Liver (tissue), 9 donors: ENCODE measurements around the gene LRRC15. TPM values are rescaled to one million over a fixed set of nuclear protein-coding genes. Genes with fewer than 3 reads are reported as not detected.

ENCODE experiments used
- DNase-seq: peaks from one replicate; pipeline ENCODE4 v3.0.0-alpha.2; 2017; ENCODE audit warnings: low spot score
- H3K27ac ChIP-seq, 2 donors: one replicate each; pipeline ENCODE4 v1.7.0; 2013; ENCODE audit warnings: inconsistent platforms in 2 of 2, low read length in 2 of 2, control low read depth in 1 of 2, low read depth in 1 of 2, mild to moderate bottlenecking in 1 of 2
- H3K27me3 ChIP-seq, 4 donors: one replicate each; pipeline versions ENCODE4 v1.6.1 to v1.7.0; 2013; ENCODE audit warnings: low read length in 3 of 4, inconsistent platforms in 1 of 4, mild to moderate bottlenecking in 1 of 4, moderate library complexity in 1 of 4; ENCODE audit not compliant: control insufficient read depth in 4 of 4, insufficient read depth in 4 of 4
- H3K36me3 ChIP-seq, 4 donors: one replicate each; pipeline versions ENCODE4 v1.6.1 to v1.7.0; 2013; ENCODE audit warnings: low read length in 3 of 4, mild to moderate bottlenecking in 3 of 4, low read depth in 1 of 4, moderate library complexity in 1 of 4; ENCODE audit not compliant: control insufficient read depth in 4 of 4, insufficient read depth in 3 of 4
- H3K4me1 ChIP-seq, 4 donors: one replicate each; pipeline versions ENCODE4 v1.6.1 to v1.7.0; 2013; ENCODE audit warnings: low read length in 3 of 4, mild to moderate bottlenecking in 3 of 4, moderate library complexity in 1 of 4; ENCODE audit not compliant: control insufficient read depth in 4 of 4, insufficient read depth in 4 of 4
- H3K4me3 ChIP-seq, 3 donors: one replicate each; pipeline versions ENCODE4 v1.6.1 to v1.7.0; 2013; ENCODE audit warnings: low read length in 3 of 3, control low read depth in 1 of 3, low read depth in 1 of 3, mild to moderate bottlenecking in 1 of 3
- H3K9ac ChIP-seq, 2 donors: one replicate each; pipeline ENCODE4 v1.7.0; 2013; ENCODE audit warnings: low read length in 2 of 2, mild to moderate bottlenecking in 2 of 2, moderate library complexity in 2 of 2, control low read depth in 1 of 2, low read depth in 1 of 2
- H3K9me3 ChIP-seq, 4 donors: one replicate each; pipeline versions ENCODE4 v1.6.1 to v1.7.0; 2013; ENCODE audit warnings: low read length in 3 of 4; ENCODE audit not compliant: control insufficient read depth in 4 of 4
- ATF3 ChIP-seq: IDR thresholded peaks from 2 replicates; pipeline ENCODE4 v1.6.1; 2016; ENCODE audit warnings: antibody characterized with exemption
- EGR1 ChIP-seq, 2 donors: IDR thresholded peaks; 2 replicates each; pipeline ENCODE4 v1.6.1; 2016 to 2018; ENCODE audit warnings: antibody characterized with exemption in 2 of 2, low read depth in 2 of 2
- FOXA1 ChIP-seq: IDR thresholded peaks from 2 replicates; pipeline ENCODE4 v1.6.1; 2016; ENCODE audit warnings: antibody characterized with exemption
- FOXA2 ChIP-seq: IDR thresholded peaks from 2 replicates; pipeline ENCODE4 v1.6.1; 2016; ENCODE audit warnings: antibody characterized with exemption
- GABPA ChIP-seq, 2 donors: IDR thresholded peaks in 1 of 2; conservative IDR thresholded peaks in 1 of 2; 2 replicates each; pipeline ENCODE4 v1.6.1; 2016; ENCODE audit warnings: antibody characterized with exemption in 2 of 2, mild to moderate bottlenecking in 1 of 2, moderate library complexity in 1 of 2
- HNF4A ChIP-seq, 2 donors: conservative IDR thresholded peaks; 2 replicates each; pipeline ENCODE4 v1.6.1; 2016; ENCODE audit warnings: antibody characterized with exemption in 2 of 2, mild to moderate bottlenecking in 2 of 2
- HNF4G ChIP-seq: IDR thresholded peaks from 2 replicates; pipeline ENCODE4 v1.6.1; 2016; ENCODE audit warnings: antibody characterized with exemption
- JUND ChIP-seq, 2 donors: IDR thresholded peaks; 2 replicates each; pipeline ENCODE4 v1.6.1; 2016; ENCODE audit warnings: antibody characterized with exemption in 2 of 2
- MAX ChIP-seq: IDR thresholded peaks from 2 replicates; pipeline ENCODE4 v1.6.1; 2016; ENCODE audit warnings: antibody characterized with exemption
- RAD21 ChIP-seq, 2 donors: IDR thresholded peaks; 2 replicates each; pipeline ENCODE4 v1.6.1; 2016; ENCODE audit warnings: antibody characterized with exemption in 2 of 2, mild to moderate bottlenecking in 2 of 2
- RXRA ChIP-seq, 2 donors: IDR thresholded peaks; 2 replicates each; pipeline ENCODE4 v1.6.1; 2017 to 2018; ENCODE audit warnings: antibody characterized with exemption in 2 of 2, mild to moderate bottlenecking in 1 of 2
- SP1 ChIP-seq: IDR thresholded peaks from 2 replicates; pipeline ENCODE4 v1.6.1; 2018; ENCODE audit warnings: antibody characterized with exemption, mild to moderate bottlenecking
- YY1 ChIP-seq: IDR thresholded peaks from 2 replicates; pipeline ENCODE4 v1.6.1; 2016; ENCODE audit warnings: antibody characterized with exemption, mild to moderate bottlenecking
- ZBTB33 ChIP-seq: IDR thresholded peaks from 2 replicates; pipeline ENCODE4 v1.6.1; 2016; ENCODE audit warnings: antibody characterized with exemption
- WGBS: extraction: QIAGEN DNeasy Blood & Tissue Kit; methylation state at CpG from one replicate; pipeline ENCODE4 v1.1.7; 2013; 5-methylcytosine and 5-hydroxymethylcytosine counted together
- polyA plus RNA-seq, 2 donors: library from polyadenylated mRNA; stranded (reverse) in 1 of 2; unstranded in 1 of 2; fragments of 200-250 nt in 1 of 2; fragments of >200 nt in 1 of 2; fragmentation: Nextera tagmentation in 1 of 2; extraction: Ambion mirVana in 1 of 2; gene quantifications; one replicate each; pipeline versions ENCODE4 v1.2.1 to v1.2.3, GENCODE V29; 2013 to 2015
- total RNA-seq, 2 donors: library from RNA; depleted of rRNA; stranded (reverse); fragments of >200 nt; gene quantifications; one replicate each; pipeline ENCODE4 v1.2.3, GENCODE V29; 2014
- TF ChIP-seq, protein P1 (sequence below): fragments of 150-350 bp; IDR thresholded peaks from 2 replicates; pipeline ENCODE4 v1.5.1; 2017; ENCODE audit warnings: improper control_type of control experiment, low read depth, low read length; ENCODE audit not compliant: missing input control
- TF ChIP-seq, protein P2 (sequence below): IDR thresholded peaks from 2 replicates; pipeline ENCODE4 v1.6.1; 2016; ENCODE audit warnings: antibody characterized with exemption, mild to moderate bottlenecking
- donor health status: healthy.
- donor health status: healthy.
- donor health status: healthy.
- donor health status: healthy.
- donor health status: healthy.

The LRRC15 gene
- total and polyA plus RNA-seq, 4 donors, result 0.03 to 0.08 (median 0.05) TPM; not detected in 1

GRCh38 chr3:194351952-194352536 lies 17.5 kb downstream of the LRRC15 start:
- Histone ChIP-seq H3K4me3 (peak overlapping the region in 1 of 3 donors; percentile 89), H3K9ac (no peak overlapping the region), H3K36me3 (peaks cover 0 to 2% (median 0%) of the 10 kb centered on the region in 4 donors), H3K27ac (no peak overlapping the region), H3K9me3 (no peaks in the 10 kb centered on the region), H3K27me3 (no peaks in the 10 kb centered on the region), H3K4me1 (peaks cover 0 to 14% (median 5%) of the 10 kb centered on the region in 4 donors)
- no peak for TF ChIP-seq RAD21 (IDR thresholded peaks at IDR 0.05)
- TF ChIP-seq, protein P1, sequence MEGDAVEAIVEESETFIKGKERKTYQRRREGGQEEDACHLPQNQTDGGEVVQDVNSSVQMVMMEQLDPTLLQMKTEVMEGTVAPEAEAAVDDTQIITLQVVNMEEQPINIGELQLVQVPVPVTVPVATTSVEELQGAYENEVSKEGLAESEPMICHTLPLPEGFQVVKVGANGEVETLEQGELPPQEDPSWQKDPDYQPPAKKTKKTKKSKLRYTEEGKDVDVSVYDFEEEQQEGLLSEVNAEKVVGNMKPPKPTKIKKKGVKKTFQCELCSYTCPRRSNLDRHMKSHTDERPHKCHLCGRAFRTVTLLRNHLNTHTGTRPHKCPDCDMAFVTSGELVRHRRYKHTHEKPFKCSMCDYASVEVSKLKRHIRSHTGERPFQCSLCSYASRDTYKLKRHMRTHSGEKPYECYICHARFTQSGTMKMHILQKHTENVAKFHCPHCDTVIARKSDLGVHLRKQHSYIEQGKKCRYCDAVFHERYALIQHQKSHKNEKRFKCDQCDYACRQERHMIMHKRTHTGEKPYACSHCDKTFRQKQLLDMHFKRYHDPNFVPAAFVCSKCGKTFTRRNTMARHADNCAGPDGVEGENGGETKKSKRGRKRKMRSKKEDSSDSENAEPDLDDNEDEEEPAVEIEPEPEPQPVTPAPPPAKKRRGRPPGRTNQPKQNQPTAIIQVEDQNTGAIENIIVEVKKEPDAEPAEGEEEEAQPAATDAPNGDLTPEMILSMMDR, result no peak
- TF ChIP-seq EGR1 (IDR thresholded peaks at IDR 0.05; ENCODE audit: low read depth in 2 of 2), result no peak
- no peak for TF ChIP-seq FOXA1
- TF ChIP-seq, protein P2, sequence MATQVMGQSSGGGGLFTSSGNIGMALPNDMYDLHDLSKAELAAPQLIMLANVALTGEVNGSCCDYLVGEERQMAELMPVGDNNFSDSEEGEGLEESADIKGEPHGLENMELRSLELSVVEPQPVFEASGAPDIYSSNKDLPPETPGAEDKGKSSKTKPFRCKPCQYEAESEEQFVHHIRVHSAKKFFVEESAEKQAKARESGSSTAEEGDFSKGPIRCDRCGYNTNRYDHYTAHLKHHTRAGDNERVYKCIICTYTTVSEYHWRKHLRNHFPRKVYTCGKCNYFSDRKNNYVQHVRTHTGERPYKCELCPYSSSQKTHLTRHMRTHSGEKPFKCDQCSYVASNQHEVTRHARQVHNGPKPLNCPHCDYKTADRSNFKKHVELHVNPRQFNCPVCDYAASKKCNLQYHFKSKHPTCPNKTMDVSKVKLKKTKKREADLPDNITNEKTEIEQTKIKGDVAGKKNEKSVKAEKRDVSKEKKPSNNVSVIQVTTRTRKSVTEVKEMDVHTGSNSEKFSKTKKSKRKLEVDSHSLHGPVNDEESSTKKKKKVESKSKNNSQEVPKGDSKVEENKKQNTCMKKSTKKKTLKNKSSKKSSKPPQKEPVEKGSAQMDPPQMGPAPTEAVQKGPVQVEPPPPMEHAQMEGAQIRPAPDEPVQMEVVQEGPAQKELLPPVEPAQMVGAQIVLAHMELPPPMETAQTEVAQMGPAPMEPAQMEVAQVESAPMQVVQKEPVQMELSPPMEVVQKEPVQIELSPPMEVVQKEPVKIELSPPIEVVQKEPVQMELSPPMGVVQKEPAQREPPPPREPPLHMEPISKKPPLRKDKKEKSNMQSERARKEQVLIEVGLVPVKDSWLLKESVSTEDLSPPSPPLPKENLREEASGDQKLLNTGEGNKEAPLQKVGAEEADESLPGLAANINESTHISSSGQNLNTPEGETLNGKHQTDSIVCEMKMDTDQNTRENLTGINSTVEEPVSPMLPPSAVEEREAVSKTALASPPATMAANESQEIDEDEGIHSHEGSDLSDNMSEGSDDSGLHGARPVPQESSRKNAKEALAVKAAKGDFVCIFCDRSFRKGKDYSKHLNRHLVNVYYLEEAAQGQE, result no peak
- TF ChIP-seq FOXA2, result no peak
- no peak for TF ChIP-seq ATF3
- no peak for TF ChIP-seq HNF4A (conservative IDR thresholded peaks at IDR 0.05)
- no peak for TF ChIP-seq RXRA (IDR thresholded peaks at IDR 0.05)
- no peak for TF ChIP-seq HNF4G
- TF ChIP-seq MAX, result no peak
- no peak for TF ChIP-seq JUND (IDR thresholded peaks at IDR 0.05)
- no peak for DNase-seq
- whole genome bisulfite sequencing, result 87% methylated on average over 14 of the region's 14 CpGs

- DNase-seq, result peak; percentile 62
- TF ChIP-seq JUND (IDR thresholded peaks at IDR 0.05) (peak in 1 of 2 donors; percentile 52), FOXA2 (peak; percentile 48), EGR1 (IDR thresholded peaks at IDR 0.05; ENCODE audit: low read depth in 2 of 2) (peak in 1 of 2 donors; percentile 63), HNF4A (conservative IDR thresholded peaks at IDR 0.05) (peak; percentile 85 to 89), SP1 (peak; percentile 75), YY1 (no peak), MAX (no peak), ZBTB33 (no peak), HNF4G (peak; percentile 71), GABPA (IDR thresholded peaks at IDR 0.05 in 1 of 2, conservative IDR thresholded peaks at IDR 0.05 in 1 of 2) (peak in 1 of 2 donors; percentile 37), RAD21 (IDR thresholded peaks at IDR 0.05) (no peak)
- TF ChIP-seq, protein P2, result peak; percentile 90
Measured at GRCh38 chr3:194351080-194351672, 18.4 kb downstream of the LRRC15 start, which contains the start of gene CPN2. TSS of gene CPN2 (minus strand) at chr3:194351328. CDS start at chr3:194342702, 8,626 bp downstream.

More at GRCh38 chr3:194351080-194351672, 18.4 kb downstream of the LRRC15 start, which contains the start of gene CPN2:
- H3K36me3 ChIP-seq, result peaks cover 0 to 2% (median 0%) of the 10 kb centered on the region in 4 donors
- H3K27me3 ChIP-seq, result no peaks in the 10 kb centered on the region
- no peaks in the 10 kb centered on the region for H3K9me3 ChIP-seq
- H3K27ac ChIP-seq, result peak within 1 kb of the TSS; percentile 95
- peak within 1 kb of the TSS; percentile 86 to 96 for H3K9ac ChIP-seq
- whole genome bisulfite sequencing, result 41% methylated on average over 24 of the region's 24 CpGs
- peak within 1 kb of the TSS; percentile 83 to 89 (median 84) for H3K4me3 ChIP-seq
- H3K4me1 ChIP-seq, result peaks cover 0 to 14% (median 5%) of the 10 kb centered on the region in 4 donors
